Glutamatergic neuron (in vitro differentiated cells): Measurements from ENCODE around the gene NCAPH2. TPM values are rescaled to one million over a fixed set of nuclear protein-coding genes. Genes with fewer than 3 reads are reported as not detected.

ENCODE experiments used
- DNase-seq: peaks from one replicate; pipeline ENCODE4 v3.0.0; 2022
- H3K27ac Mint-ChIP-seq: one replicate; pipeline ENCODE4 v1.8.0; 2020; ENCODE audit warnings: mild to moderate bottlenecking, mixed read lengths, inconsistent platforms; ENCODE audit not compliant: unreplicated experiment
- H3K27me3 Mint-ChIP-seq: one replicate; pipeline ENCODE4 v1.8.0; 2020; ENCODE audit warnings: mild to moderate bottlenecking, moderate library complexity, mixed read lengths, inconsistent platforms; ENCODE audit not compliant: unreplicated experiment
- H3K36me3 Mint-ChIP-seq: one replicate; pipeline ENCODE4 v1.8.0; 2020; ENCODE audit warnings: mild to moderate bottlenecking, mixed read lengths, inconsistent platforms; ENCODE audit not compliant: unreplicated experiment
- H3K4me1 Mint-ChIP-seq: one replicate; pipeline ENCODE4 v1.8.0; 2020; ENCODE audit warnings: mild to moderate bottlenecking, low read depth, mixed read lengths, inconsistent platforms; ENCODE audit not compliant: unreplicated experiment
- H3K4me3 Mint-ChIP-seq: one replicate; pipeline ENCODE4 v1.8.0; 2020; ENCODE audit warnings: mild to moderate bottlenecking, mixed read lengths, inconsistent platforms; ENCODE audit not compliant: unreplicated experiment
- H3K9me3 Mint-ChIP-seq: one replicate; pipeline ENCODE4 v1.8.0; 2020; ENCODE audit warnings: mild to moderate bottlenecking, moderate library complexity, mixed read lengths, inconsistent platforms; ENCODE audit not compliant: unreplicated experiment
- CTCF ChIP-seq: fragments of 200-600 bp; sonication (generic); IDR thresholded peaks from one replicate; pipeline ENCODE4 v1.5.0; 2021; ENCODE audit not compliant: partially characterized antibody, unreplicated experiment
- total RNA-seq: library from RNA; stranded (reverse); fragmentation: NEBNext Ultra II Directional; extraction: Animal tissue kit (Norgen Biotek cat#: 25700); gene quantifications from one replicate; pipeline ENCODE4 v1.2.1, GENCODE V29; 2021; ENCODE audit not compliant: unreplicated experiment

The NCAPH2 gene
- total RNA-seq, 1 donor from 2014 or later: 52.9 TPM

DNA sequence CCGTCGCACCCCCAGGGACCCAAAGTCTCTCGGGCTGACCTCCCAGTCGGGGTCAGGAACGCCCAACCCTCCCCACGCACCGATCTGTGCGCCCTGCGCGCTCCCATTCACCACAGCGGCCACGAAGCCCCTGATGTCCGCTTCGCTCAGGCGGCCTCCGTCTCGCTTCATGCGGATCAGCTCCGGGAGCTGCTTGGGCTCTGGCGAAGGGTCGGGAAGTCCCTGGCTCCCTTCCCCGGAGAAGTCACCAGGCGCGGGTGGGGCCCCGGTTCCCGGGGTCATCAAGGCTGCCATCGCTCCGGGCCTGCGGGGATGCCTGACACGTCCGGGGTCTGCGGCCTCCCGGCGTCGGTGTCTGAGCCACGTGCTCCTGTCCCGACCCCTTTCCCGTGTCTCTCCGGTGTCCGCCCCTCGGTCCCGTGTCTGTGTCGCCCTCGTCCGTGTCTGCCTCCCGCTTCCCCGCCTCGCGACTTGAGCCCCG lies 21.4 kb downstream of the NCAPH2 start:
- Mint-ChIP-seq H3K36me3 (peaks cover 3% of the 10 kb centered on the region), H3K27me3 (peaks cover 28% of the 10 kb centered on the region), H3K9me3 (peaks cover 14% of the 10 kb centered on the region), H3K4me3 (no peak overlapping the region), H3K27ac (no peak overlapping the region), H3K4me1 (peaks cover 11% of the 10 kb centered on the region)
- no peak for DNase-seq
- no peak for TF ChIP-seq CTCF

GRCh38 chr22:50529897-50530579 lies 22.0 kb downstream of the NCAPH2 start, which contains the start of gene TYMP:
TYMP (minus strand) TSS chr22:50530012; CDS start chr22:50529709, 303 bp downstream.
- Mint-ChIP-seq H3K27ac (no peak within 1 kb of the TSS), H3K4me1 (peaks cover 8% of the 10 kb centered on the region), H3K4me3 (peak within 1 kb of the TSS; percentile 46), H3K36me3 (no peaks in the 10 kb centered on the region), H3K9me3 (peaks cover 10% of the 10 kb centered on the region), H3K27me3 (peaks cover 25% of the 10 kb centered on the region)
- no peak for TF ChIP-seq CTCF
- peak; percentile 24 for DNase-seq

- Mint-ChIP-seq H3K27me3 (peaks cover 25% of the 10 kb centered on the region), H3K27ac (no peak overlapping the region), H3K4me3 (peak overlapping the region; percentile 46), H3K9me3 (peaks cover 10% of the 10 kb centered on the region), H3K4me1 (peaks cover 8% of the 10 kb centered on the region), H3K36me3 (no peaks in the 10 kb centered on the region)
- no peak for DNase-seq
- TF ChIP-seq CTCF: no peak
These were observed 22.5 kb downstream of the NCAPH2 start for GRCh38 chr22:50530580-50530876.

DNA sequence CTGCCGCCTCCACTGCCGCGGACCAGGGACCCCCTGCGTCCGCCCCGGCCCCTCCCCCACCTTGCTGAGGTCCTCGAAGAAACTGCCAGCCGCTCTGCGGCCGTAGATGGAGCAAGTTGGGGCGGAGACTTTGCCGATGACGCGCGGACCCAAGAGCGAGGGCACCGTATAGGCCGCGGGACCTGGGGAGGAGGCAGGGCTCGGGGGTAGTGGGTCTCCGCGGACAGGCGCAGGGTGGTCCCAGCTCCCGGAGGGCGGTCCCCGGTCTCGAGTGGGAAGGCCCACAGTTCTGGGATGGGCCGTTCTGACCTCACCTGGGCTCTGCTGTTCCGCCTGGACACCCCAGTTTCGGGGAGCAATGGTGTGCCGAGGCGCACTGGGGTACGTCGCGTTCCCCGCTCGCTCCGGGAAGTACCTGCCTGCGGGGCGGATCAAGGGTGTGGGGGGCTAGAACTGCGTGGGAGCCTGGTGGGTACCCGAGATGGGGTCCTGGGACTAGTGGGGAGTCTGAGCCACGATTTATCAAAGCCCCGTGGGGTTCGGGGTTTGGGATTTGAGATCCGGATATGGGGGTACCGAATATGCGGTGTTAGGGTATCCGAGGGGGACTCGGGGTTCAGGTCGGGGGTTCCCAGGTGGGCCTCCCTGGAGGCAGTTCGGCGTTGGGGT lies 23.0 kb downstream of the NCAPH2 start:
- H3K27me3 Mint-ChIP-seq: peaks cover 25% of the 10 kb centered on the region
- H3K27ac Mint-ChIP-seq: no peak overlapping the region
- DNase-seq: peak; percentile 74
- peaks cover 10% of the 10 kb centered on the region for H3K9me3 Mint-ChIP-seq
- H3K36me3 Mint-ChIP-seq: no peaks in the 10 kb centered on the region
- H3K4me3 Mint-ChIP-seq: peak overlapping the region; percentile 65
- no peak for TF ChIP-seq CTCF
- H3K4me1 Mint-ChIP-seq: peaks cover 8% of the 10 kb centered on the region

- DNase-seq: peak; percentile 35
- Mint-ChIP-seq H3K27me3 (peaks cover 25% of the 10 kb centered on the region), H3K4me1 (peaks cover 8% of the 10 kb centered on the region), H3K36me3 (no peaks in the 10 kb centered on the region), H3K9me3 (peaks cover 12% of the 10 kb centered on the region), H3K4me3 (no peak overlapping the region), H3K27ac (no peak overlapping the region)
- TF ChIP-seq CTCF: no peak
These were observed 23.5 kb downstream of the NCAPH2 start for GRCh38 chr22:50531546-50531961.
